Activated naive CD8-positive, alpha-beta T cell (primary cell): ENCODE measurements around the gene DENND5B.
"Not testable (repeated sequence)": the region's sequence is repeated elsewhere in the genome, so short reads cannot be mapped to it uniquely, and the experiment has no call there.

Source experiments
- H3K27ac Mint-ChIP-seq: one replicate; pipeline ENCODE4 v1.8.0; 2021; ENCODE audit warnings: mixed read lengths
- H3K27me3 Mint-ChIP-seq: one replicate; pipeline ENCODE4 v1.8.0; 2021; ENCODE audit warnings: mixed read lengths
- H3K36me3 Mint-ChIP-seq: one replicate; pipeline ENCODE4 v1.8.0; 2021; ENCODE audit warnings: mixed read lengths
- H3K4me1 Mint-ChIP-seq: one replicate; pipeline ENCODE4 v1.8.0; 2021; ENCODE audit warnings: low read depth, mixed read lengths
- H3K4me3 Mint-ChIP-seq: one replicate; pipeline ENCODE4 v1.8.0; 2021; ENCODE audit warnings: mild to moderate bottlenecking, mixed read lengths
- H3K9me3 Mint-ChIP-seq: one replicate; pipeline ENCODE4 v1.8.0; 2021; ENCODE audit warnings: low read depth, mixed read lengths

The DENND5B gene

GRCh38 chr12:31491241-31491794 is 99.6 kb downstream of the DENND5B start:
- H3K27me3 Mint-ChIP-seq = peaks cover 11% of the 10 kb centered on the region
- H3K27ac Mint-ChIP-seq = no peak overlapping the region
- no peak overlapping the region for H3K4me3 Mint-ChIP-seq
- no peaks in the 10 kb centered on the region for H3K4me1 Mint-ChIP-seq
- no peaks in the 10 kb centered on the region for H3K9me3 Mint-ChIP-seq
- H3K36me3 Mint-ChIP-seq = no peaks in the 10 kb centered on the region

DNA sequence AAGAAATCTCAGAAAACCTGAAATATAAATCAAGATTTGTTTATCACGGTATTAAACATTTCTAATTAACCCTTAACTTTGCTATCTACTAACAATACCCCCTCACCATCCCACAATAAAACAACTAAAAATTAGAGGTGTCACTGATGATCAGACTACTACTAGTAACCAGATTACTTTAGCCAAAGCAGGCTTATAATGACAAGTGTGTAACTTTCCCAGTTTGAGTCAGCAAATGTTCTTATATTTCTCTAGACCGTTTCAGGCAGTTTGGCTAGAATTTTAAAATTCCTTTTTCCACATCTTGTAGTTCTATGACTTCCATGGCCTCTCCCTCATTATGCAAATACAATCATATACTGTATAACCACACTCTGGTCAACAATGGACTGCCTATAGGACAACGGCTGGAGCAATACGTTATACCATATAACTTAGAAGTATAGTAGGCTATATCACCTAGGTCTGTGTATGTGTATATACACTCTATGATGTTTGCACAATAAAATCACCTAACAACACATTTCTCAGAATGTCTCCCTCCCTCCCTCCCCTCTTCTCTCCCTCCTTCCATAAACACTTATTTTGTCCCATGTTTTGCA is 102.1 kb downstream of the DENND5B start:
- no peak overlapping the region for H3K27ac Mint-ChIP-seq
- no peak overlapping the region for H3K4me3 Mint-ChIP-seq

GRCh38 chr12:31485571-31485970 is 105.4 kb downstream of the DENND5B start:
- no peaks in the 10 kb centered on the region for H3K9me3 Mint-ChIP-seq
- no peaks in the 10 kb centered on the region for H3K4me1 Mint-ChIP-seq
- peaks cover 4% of the 10 kb centered on the region for H3K27me3 Mint-ChIP-seq
- H3K4me3 Mint-ChIP-seq = no peak overlapping the region
- no peaks in the 10 kb centered on the region for H3K36me3 Mint-ChIP-seq
- H3K27ac Mint-ChIP-seq = no peak overlapping the region

More for the DNA sequence above, 102.1 kb downstream of the DENND5B start:
- Mint-ChIP-seq H3K4me1 (no peaks in the 10 kb centered on the region), H3K9me3 (no peaks in the 10 kb centered on the region), H3K27me3 (peaks cover 4% of the 10 kb centered on the region), H3K36me3 (no peaks in the 10 kb centered on the region)

- Mint-ChIP-seq H3K4me1 (no peaks in the 10 kb centered on the region), H3K36me3 (no peaks in the 10 kb centered on the region), H3K27me3 (no peaks in the 10 kb centered on the region), H3K27ac (no peak overlapping the region), H3K9me3 (no peaks in the 10 kb centered on the region), H3K4me3 (no peak overlapping the region)
Observed at GRCh38 chr12:31482816-31483215, 108.1 kb downstream of the DENND5B start.

GRCh38 chr12:31481415-31481814 is 109.5 kb downstream of the DENND5B start:
- Mint-ChIP-seq H3K4me3 (no peak overlapping the region), H3K27ac (no peak overlapping the region), H3K27me3 (peaks cover 2% of the 10 kb centered on the region), H3K4me1 (no peaks in the 10 kb centered on the region), H3K9me3 (no peaks in the 10 kb centered on the region), H3K36me3 (no peaks in the 10 kb centered on the region)

- Mint-ChIP-seq H3K9me3 (no peaks in the 10 kb centered on the region), H3K36me3 (no peaks in the 10 kb centered on the region), H3K4me3 (no peak overlapping the region), H3K27me3 (peaks cover 3% of the 10 kb centered on the region), H3K4me1 (no peaks in the 10 kb centered on the region), H3K27ac (no peak overlapping the region)
Observed at GRCh38 chr12:31479516-31480210, 111.3 kb downstream of the DENND5B start.

DNA sequence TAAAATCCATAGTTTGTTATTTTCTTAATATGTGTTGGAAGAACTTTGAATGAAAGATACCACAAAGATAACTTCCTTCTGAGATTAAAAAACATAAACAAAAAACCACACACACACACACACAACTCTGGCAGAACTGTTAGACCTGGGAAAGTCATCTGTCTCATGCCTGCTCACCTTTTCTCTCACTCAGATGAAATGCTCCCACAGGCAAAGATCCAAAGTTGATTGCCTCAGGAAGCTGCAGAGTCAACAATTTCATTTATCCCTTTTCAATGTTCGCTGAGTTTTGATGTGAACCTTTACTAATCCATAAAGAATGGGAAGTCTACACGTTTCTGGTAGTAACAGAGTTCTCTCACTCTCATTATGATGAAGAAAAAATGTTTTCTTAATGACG is 112.0 kb downstream of the DENND5B start:
- no peak overlapping the region for H3K27ac Mint-ChIP-seq
- no peaks in the 10 kb centered on the region for H3K9me3 Mint-ChIP-seq
- no peaks in the 10 kb centered on the region for H3K36me3 Mint-ChIP-seq
- H3K4me3 Mint-ChIP-seq = no peak overlapping the region
- no peaks in the 10 kb centered on the region for H3K4me1 Mint-ChIP-seq
- peaks cover 3% of the 10 kb centered on the region for H3K27me3 Mint-ChIP-seq

- Mint-ChIP-seq H3K9me3 (no peaks in the 10 kb centered on the region), H3K4me3 (no peak overlapping the region), H3K27ac (no peak overlapping the region), H3K4me1 (no peaks in the 10 kb centered on the region), H3K36me3 (no peaks in the 10 kb centered on the region), H3K27me3 (peaks cover 3% of the 10 kb centered on the region)
Observed at GRCh38 chr12:31478425-31478824, 112.5 kb downstream of the DENND5B start.

GRCh38 chr12:31477687-31478086 is 113.2 kb downstream of the DENND5B start:
- no peak overlapping the region for H3K4me3 Mint-ChIP-seq
- H3K4me1 Mint-ChIP-seq = no peaks in the 10 kb centered on the region
- no peaks in the 10 kb centered on the region for H3K9me3 Mint-ChIP-seq
- H3K36me3 Mint-ChIP-seq = no peaks in the 10 kb centered on the region
- peaks cover 3% of the 10 kb centered on the region for H3K27me3 Mint-ChIP-seq
- no peak overlapping the region for H3K27ac Mint-ChIP-seq

- Mint-ChIP-seq H3K4me1 (no peaks in the 10 kb centered on the region), H3K4me3 (no peak overlapping the region), H3K27me3 (peaks cover 3% of the 10 kb centered on the region), H3K9me3 (no peaks in the 10 kb centered on the region), H3K27ac (no peak overlapping the region), H3K36me3 (no peaks in the 10 kb centered on the region)
Observed at GRCh38 chr12:31476437-31476836, 114.5 kb downstream of the DENND5B start.

DNA sequence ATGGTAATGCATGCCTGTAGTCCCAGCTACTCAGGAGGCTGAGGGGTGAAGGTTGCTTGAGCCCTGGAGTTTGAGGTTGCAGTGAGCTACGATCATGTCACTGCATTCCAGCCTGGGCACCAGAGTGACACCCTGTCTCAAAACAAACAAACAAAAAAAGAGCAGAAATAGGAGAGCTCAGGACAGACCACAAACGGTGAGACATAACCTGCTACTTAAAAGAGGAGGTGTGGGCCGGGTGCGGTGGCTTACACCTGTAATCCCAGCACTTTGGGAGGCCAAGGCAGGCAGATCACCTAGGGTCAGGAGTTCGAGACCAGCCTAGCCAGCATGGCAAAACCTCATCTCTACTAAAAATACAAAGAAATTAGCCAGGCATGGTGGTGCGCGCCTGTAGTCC is 115.3 kb downstream of the DENND5B start:
- not testable (repeated sequence) for H3K9me3 Mint-ChIP-seq

DNA sequence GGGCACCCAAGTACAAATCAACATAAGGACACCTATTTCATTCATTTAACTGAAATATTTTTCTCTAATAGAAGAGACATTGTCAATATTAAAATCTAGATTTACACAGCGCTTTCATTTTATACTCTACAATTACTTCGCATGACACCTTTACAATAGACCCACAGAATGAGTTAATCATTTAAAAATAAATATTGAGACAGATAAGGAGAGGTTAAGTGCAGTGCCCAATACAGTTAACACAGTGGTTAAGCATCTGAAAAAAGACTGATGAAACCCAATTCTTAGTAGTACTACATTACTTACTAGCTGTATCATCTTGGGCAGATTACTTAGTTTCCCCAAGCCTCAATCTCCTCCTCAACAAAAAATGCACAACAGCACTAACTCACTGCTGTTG is 116.2 kb downstream of the DENND5B start:
- H3K36me3 Mint-ChIP-seq = no peaks in the 10 kb centered on the region
- H3K4me3 Mint-ChIP-seq = no peak overlapping the region
- no peak overlapping the region for H3K27ac Mint-ChIP-seq
- peaks cover 3% of the 10 kb centered on the region for H3K27me3 Mint-ChIP-seq
- no peaks in the 10 kb centered on the region for H3K9me3 Mint-ChIP-seq
- no peaks in the 10 kb centered on the region for H3K4me1 Mint-ChIP-seq

More for the DNA sequence above, 115.3 kb downstream of the DENND5B start:
- H3K4me1 Mint-ChIP-seq, H3K4me3 Mint-ChIP-seq, H3K27me3 Mint-ChIP-seq, H3K36me3 Mint-ChIP-seq, H3K27ac Mint-ChIP-seq: not testable (repeated sequence)

- H3K36me3 Mint-ChIP-seq = no peaks in the 10 kb centered on the region
- no peaks in the 10 kb centered on the region for H3K9me3 Mint-ChIP-seq
- H3K27me3 Mint-ChIP-seq = peaks cover 3% of the 10 kb centered on the region
- no peaks in the 10 kb centered on the region for H3K4me1 Mint-ChIP-seq
- no peak overlapping the region for H3K27ac Mint-ChIP-seq
- H3K4me3 Mint-ChIP-seq = no peak overlapping the region
Observed at GRCh38 chr12:31471823-31472222, 119.1 kb downstream of the DENND5B start.

- no peak overlapping the region for H3K27ac Mint-ChIP-seq
- no peaks in the 10 kb centered on the region for H3K36me3 Mint-ChIP-seq
- no peaks in the 10 kb centered on the region for H3K4me1 Mint-ChIP-seq
- H3K9me3 Mint-ChIP-seq = no peaks in the 10 kb centered on the region
- H3K4me3 Mint-ChIP-seq = no peak overlapping the region
- no peaks in the 10 kb centered on the region for H3K27me3 Mint-ChIP-seq
Observed at GRCh38 chr12:31471051-31471450, 119.9 kb downstream of the DENND5B start.

DNA sequence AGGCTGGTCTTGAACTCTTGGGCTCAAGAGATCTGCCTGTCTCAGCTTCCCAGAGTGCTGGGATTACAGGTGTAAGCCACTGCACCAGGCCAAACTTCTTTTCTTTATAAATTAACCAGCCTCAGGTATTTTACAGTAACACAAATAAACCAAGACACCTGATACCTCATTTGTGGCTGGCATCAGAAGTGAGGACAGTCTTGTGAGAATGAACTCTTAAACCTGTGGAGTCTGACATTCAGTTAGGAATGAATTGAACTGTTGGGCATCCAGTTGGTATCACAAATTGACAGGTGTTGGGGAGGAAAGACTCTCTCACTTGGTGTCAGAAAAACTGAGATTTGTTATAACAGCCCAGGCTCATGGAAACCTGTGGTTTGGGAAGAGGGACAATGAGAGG is 120.5 kb downstream of the DENND5B start:
- no peaks in the 10 kb centered on the region for H3K9me3 Mint-ChIP-seq
- H3K4me3 Mint-ChIP-seq = no peak overlapping the region
- H3K27me3 Mint-ChIP-seq = no peaks in the 10 kb centered on the region
- no peaks in the 10 kb centered on the region for H3K4me1 Mint-ChIP-seq
- no peak overlapping the region for H3K27ac Mint-ChIP-seq
- H3K36me3 Mint-ChIP-seq = no peaks in the 10 kb centered on the region

- H3K27ac Mint-ChIP-seq = no peak overlapping the region
- H3K4me1 Mint-ChIP-seq = no peaks in the 10 kb centered on the region
- H3K9me3 Mint-ChIP-seq = no peaks in the 10 kb centered on the region
- no peaks in the 10 kb centered on the region for H3K36me3 Mint-ChIP-seq
- H3K27me3 Mint-ChIP-seq = no peaks in the 10 kb centered on the region
- H3K4me3 Mint-ChIP-seq = no peak overlapping the region
Observed at GRCh38 chr12:31466768-31467167, 124.2 kb downstream of the DENND5B start.
